GM10248 (cell line): ENCODE results near the gene FARS2.
A peak's percentile ranks its signal among the peaks of the same experiment; 100 is the strongest.
"Not testable (repeated sequence)": the region's sequence is repeated elsewhere in the genome, so short reads cannot be mapped to it uniquely, and the experiment has no call there.

Experiments
- CTCF ChIA-PET: fragments of 300-600 bp; sonication (Branson Sonifier 250); formaldehyde crosslinking; extraction: SDS; loops from one replicate; lab custom pipeline; 2021; ENCODE audit warnings: antibody characterized with exemption; lab: Yijun Ruan, JAX
- POLR2A ChIA-PET: fragments of 350-650 bp; sonication (Branson Sonifier 250); formaldehyde crosslinking; extraction: SDS; loops from one replicate; lab custom pipeline; 2020; ENCODE audit warnings: antibody characterized with exemption; lab: Yijun Ruan, JAX
- DNase-seq: peaks from one replicate; pipeline ENCODE4 v3.0.0; 2012; ENCODE audit errors: extremely low spot score
- CTCF ChIP-seq: IDR thresholded peaks from 2 replicates; pipeline ENCODE4 v1.5.1; 2012; ENCODE audit warnings: mild to moderate bottlenecking, low read depth; ENCODE audit errors: extremely low read depth, missing control alignments, control extremely low read depth

FARS2 gene

GRCh38 chr6:5681480-5681879 is 420.2 kb downstream of the FARS2 start:
- ChIA-PET POLR2A (no interaction called here), CTCF (no interaction called here)
- no peak for TF ChIP-seq CTCF
- peak; percentile 49 for DNase-seq

- POLR2A ChIA-PET, result no interaction called here
Observed at GRCh38 chr6:5682530-5682929, 421.2 kb downstream of the FARS2 start.

GRCh38 chr6:5683747-5684146 is 422.4 kb downstream of the FARS2 start:
- CTCF ChIA-PET, result interaction anchor here (1.8 kb wide), 1 partner anchor 12 kb away, joined by 5 read pairs; no protein-coding TSS in a partner anchor
- DNase-seq, result not testable (repeated sequence)

More at GRCh38 chr6:5682530-5682929, 421.2 kb downstream of the FARS2 start:
- no peak for DNase-seq
- no peak for TF ChIP-seq CTCF
- CTCF ChIA-PET, result no interaction called here

GRCh38 chr6:5684320-5685053 is 423.2 kb downstream of the FARS2 start:
- DNase-seq, result no peak
- ChIA-PET CTCF (interaction anchor here (1.8 kb wide), 1 partner anchor 11 kb away, joined by 5 read pairs; no protein-coding TSS in a partner anchor), POLR2A (no interaction called here)
- TF ChIP-seq CTCF, result no peak

More at GRCh38 chr6:5683747-5684146, 422.4 kb downstream of the FARS2 start:
- POLR2A ChIA-PET, result not testable (repeated sequence)

GRCh38 chr6:5693225-5694145 is 432.2 kb downstream of the FARS2 start:
- TF ChIP-seq CTCF, result no peak
- ChIA-PET CTCF (no interaction called here), POLR2A (no interaction called here)
- no peak for DNase-seq

- no peak for DNase-seq
- ChIA-PET CTCF (interaction anchor here (1.5 kb wide), 1 partner anchor 11 kb away, joined by 5 read pairs; no protein-coding TSS in a partner anchor), POLR2A (no interaction called here)
- TF ChIP-seq CTCF, result no peak
Observed at GRCh38 chr6:5695260-5696245, 434.2 kb downstream of the FARS2 start.
